Measurements from ENCODE around the gene FBXL20. TPM values are rescaled to one million over a fixed set of nuclear protein-coding genes. Genes with fewer than 3 reads are reported as not detected.

The FBXL20 gene
- total and polyA plus RNA-seq, 9 of the 15 experiments (the other 6 are each of a cell fraction or from before 2014, with no cell fraction given) = 1.8 to 15.1 (median 5.6) TPM

- TF ChIP-seq, protein P1, sequence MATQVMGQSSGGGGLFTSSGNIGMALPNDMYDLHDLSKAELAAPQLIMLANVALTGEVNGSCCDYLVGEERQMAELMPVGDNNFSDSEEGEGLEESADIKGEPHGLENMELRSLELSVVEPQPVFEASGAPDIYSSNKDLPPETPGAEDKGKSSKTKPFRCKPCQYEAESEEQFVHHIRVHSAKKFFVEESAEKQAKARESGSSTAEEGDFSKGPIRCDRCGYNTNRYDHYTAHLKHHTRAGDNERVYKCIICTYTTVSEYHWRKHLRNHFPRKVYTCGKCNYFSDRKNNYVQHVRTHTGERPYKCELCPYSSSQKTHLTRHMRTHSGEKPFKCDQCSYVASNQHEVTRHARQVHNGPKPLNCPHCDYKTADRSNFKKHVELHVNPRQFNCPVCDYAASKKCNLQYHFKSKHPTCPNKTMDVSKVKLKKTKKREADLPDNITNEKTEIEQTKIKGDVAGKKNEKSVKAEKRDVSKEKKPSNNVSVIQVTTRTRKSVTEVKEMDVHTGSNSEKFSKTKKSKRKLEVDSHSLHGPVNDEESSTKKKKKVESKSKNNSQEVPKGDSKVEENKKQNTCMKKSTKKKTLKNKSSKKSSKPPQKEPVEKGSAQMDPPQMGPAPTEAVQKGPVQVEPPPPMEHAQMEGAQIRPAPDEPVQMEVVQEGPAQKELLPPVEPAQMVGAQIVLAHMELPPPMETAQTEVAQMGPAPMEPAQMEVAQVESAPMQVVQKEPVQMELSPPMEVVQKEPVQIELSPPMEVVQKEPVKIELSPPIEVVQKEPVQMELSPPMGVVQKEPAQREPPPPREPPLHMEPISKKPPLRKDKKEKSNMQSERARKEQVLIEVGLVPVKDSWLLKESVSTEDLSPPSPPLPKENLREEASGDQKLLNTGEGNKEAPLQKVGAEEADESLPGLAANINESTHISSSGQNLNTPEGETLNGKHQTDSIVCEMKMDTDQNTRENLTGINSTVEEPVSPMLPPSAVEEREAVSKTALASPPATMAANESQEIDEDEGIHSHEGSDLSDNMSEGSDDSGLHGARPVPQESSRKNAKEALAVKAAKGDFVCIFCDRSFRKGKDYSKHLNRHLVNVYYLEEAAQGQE (IDR thresholded peaks at IDR 0.05; ENCODE audit: borderline replicate concordance) = no peak
- TF ChIP-seq, protein P1 (CRISPR knock-in tag; IDR thresholded peaks at IDR 0.05; ENCODE audit: low read depth) = no peak
- TF ChIP-seq SAP30 (IDR thresholded peaks at IDR 0.05; ENCODE audit: borderline replicate concordance, insufficient read depth, low read depth, low read length, poor library complexity, severe bottlenecking) (peak; percentile 95), CHD2 (IDR thresholded peaks at IDR 0.05; ENCODE audit: low read depth, low read length) (peak; percentile 28; the same call in 1 of the 2 replicates), CBX3 (IDR thresholded peaks at IDR 0.05; ENCODE audit: borderline replicate concordance in 1 of 2, low read length in 2 of 2) (peak in 1 of 2 experiments; percentile 43; a peak in 1 of 3 replicates), RBM25 (IDR thresholded peaks at IDR 0.05; ENCODE audit: low read depth, low read length, severe bottlenecking) (peak; percentile 41), MGA (IDR thresholded peaks at IDR 0.05) (peak; percentile 85)
These were observed 941 bp upstream of the FBXL20 start (continued) for GRCh38 chr17:39402244-39402889.
